Gastrocnemius medialis (tissue), 4 donors: ENCODE results near the gene TEX19.

Experiments
- CTCF ChIP-seq, 5 experiments: fragments of 450-650 bp in 3 of 5; fragments of 200-600 bp in 2 of 5; sonication (generic) in 2 of 5; IDR thresholded peaks in 4 of 5; conservative IDR thresholded peaks in 1 of 5; 1 replicate in 4 of 5; 2 replicates in 1 of 5; pipeline ENCODE4 v1.5.1; 2016 to 2019; ENCODE audit warnings: antibody characterized with exemption in 5 of 5, mild to moderate bottlenecking in 3 of 5, moderate library complexity in 3 of 5
- POLR2A ChIP-seq, 2 donors: fragments of 450-650 bp; IDR thresholded peaks; one replicate each; pipeline ENCODE4 v1.6.1; 2017; ENCODE audit warnings: antibody characterized with exemption in 2 of 2, mild to moderate bottlenecking in 2 of 2, moderate library complexity in 2 of 2

- TF ChIP-seq CTCF (IDR thresholded peaks at IDR 0.05 in 4 of 5, conservative IDR thresholded peaks at IDR 0.05 in 1 of 5) = no peak
- no peak for TF ChIP-seq POLR2A (IDR thresholded peaks at IDR 0.05)
These were observed 23.8 kb downstream of the TEX19 start for GRCh38 chr17:82382933-82383255.
